Endothelial cell of umbilical vein (primary cell): ENCODE results near the gene LRRC43. TPM values are rescaled to one million over a fixed set of nuclear protein-coding genes. Genes with fewer than 3 reads are reported as not detected.

Experiments
- BruUV-seq: library from RNA; stranded (reverse); fragments of 400-500 nt; replicated peaks from 2 replicates; lab custom pipeline; 2021; lab: Mats Ljungman, UMichigan
- CTCF ChIA-PET: fragments of 300-600, 350-600 bp; sonication (Branson Sonifier 250); formaldehyde crosslinking; loops from one replicate; lab custom pipeline; 2021; ENCODE audit warnings: antibody characterized with exemption, inconsistent platforms; lab: Charles Lee
- POLR2A ChIA-PET: fragments of 300-600, 350-600 bp; sonication (Branson Sonifier 250); formaldehyde crosslinking; loops from one replicate; lab custom pipeline; 2021; ENCODE audit warnings: antibody characterized with exemption, inconsistent platforms; lab: Charles Lee
- DNase-seq: peaks from one replicate; pipeline ENCODE4 v3.0.0-alpha.2; 2011; ENCODE audit warnings: low read depth, low spot score
- FAIRE-seq: peaks from 2 replicates; lab custom pipeline; 2011; peaks lifted over from hg19 to GRCh38; lab: Jason Lieb, UNC
- H2AFZ ChIP-seq: 2 replicates; pipeline ENCODE4 v1.6.0; 2012; ENCODE audit warnings: low read depth, low read length, control low read depth, inconsistent platforms
- H3K27ac ChIP-seq: 2 replicates; pipeline ENCODE4 v1.5.1; 2011; ENCODE audit warnings: low read depth, mild to moderate bottlenecking, control low read depth, low read length, moderate library complexity; ENCODE audit not compliant: insufficient read depth
- H3K27me3 ChIP-seq, 2 experiments: 2 replicates each; pipeline versions ENCODE4 v1.6.0 to v1.6.1; 2011; ENCODE audit warnings: low read length in 2 of 2, mixed read lengths in 1 of 2; ENCODE audit not compliant: control insufficient read depth in 2 of 2, insufficient read depth in 2 of 2
- H3K36me3 ChIP-seq, 2 experiments: 2 replicates in 1 of 2; 3 replicates in 1 of 2; pipeline ENCODE4 v1.5.1; 2011; ENCODE audit warnings: low read length in 2 of 2, mild to moderate bottlenecking in 1 of 2, moderate library complexity in 1 of 2; ENCODE audit not compliant: control insufficient read depth in 2 of 2, insufficient read depth in 2 of 2; ENCODE audit errors: extremely low read depth in 1 of 2
- H3K4me1 ChIP-seq: 3 replicates; pipeline ENCODE4 v1.5.1; 2011; ENCODE audit warnings: mild to moderate bottlenecking, low read length; ENCODE audit not compliant: control insufficient read depth, insufficient read depth; ENCODE audit errors: extremely low read depth
- H3K4me2 ChIP-seq: 2 replicates; pipeline ENCODE4 v1.6.1; 2011; ENCODE audit warnings: low read length, control low read depth, mixed read lengths; ENCODE audit not compliant: insufficient read depth
- H3K4me3 ChIP-seq, 3 experiments: fragments of 200-600 bp in 1 of 3; sonication (generic), shearing (Covaris generic) in 1 of 3; replicated peaks in 1 of 3; 2 replicates each; pipeline ENCODE4 v1.5.1; 2011 to 2016; ENCODE audit warnings: control low read depth in 3 of 3, low read length in 3 of 3, mild to moderate bottlenecking in 2 of 3, inconsistent platforms in 1 of 3, low read depth in 1 of 3, moderate library complexity in 1 of 3; ENCODE audit not compliant: insufficient read depth in 1 of 3
- H3K79me2 ChIP-seq: 2 replicates; pipeline ENCODE4 v1.6.0; 2012; ENCODE audit warnings: low read length, inconsistent platforms; ENCODE audit not compliant: control insufficient read depth, insufficient read depth
- H3K9ac ChIP-seq: replicated peaks from 2 replicates; pipeline ENCODE3; 2011; ENCODE audit warnings: low read length, control low read depth; ENCODE audit not compliant: insufficient read depth; ENCODE audit errors: extremely low read depth
- H3K9me1 ChIP-seq: replicated peaks from 3 replicates; pipeline ENCODE4 v1.6.0; 2011; ENCODE audit warnings: mild to moderate bottlenecking, low read length; ENCODE audit not compliant: control insufficient read depth, insufficient read depth; ENCODE audit errors: extremely low read depth
- H3K9me3 ChIP-seq: replicated peaks from 2 replicates; pipeline ENCODE4 v1.5.1; 2012; ENCODE audit warnings: low read length, inconsistent platforms; ENCODE audit not compliant: control insufficient read depth, insufficient read depth
- H4K20me1 ChIP-seq: replicated peaks from 2 replicates; pipeline ENCODE3; 2011; ENCODE audit warnings: mild to moderate bottlenecking, low read length; ENCODE audit not compliant: control insufficient read depth, insufficient read depth; ENCODE audit errors: extremely low read depth
- CTCF ChIP-seq, 2 donors: IDR thresholded peaks; 1 replicate in 1 of 2; 2 replicates in 1 of 2; pipeline ENCODE4 v1.5.1; 2011; ENCODE audit warnings: low read length in 2 of 2, mild to moderate bottlenecking in 2 of 2, moderate library complexity in 2 of 2, control low read depth in 1 of 2, inconsistent platforms in 1 of 2, low read depth in 1 of 2; ENCODE audit not compliant: insufficient read depth in 1 of 2; ENCODE audit errors: extremely low read depth in 1 of 2
- EZH2 ChIP-seq: IDR thresholded peaks from 2 replicates; pipeline ENCODE4 v1.6.1; 2012; ENCODE audit warnings: borderline replicate concordance, low read depth, mild to moderate bottlenecking, moderate library complexity, low read length, inconsistent platforms; ENCODE audit not compliant: severe bottlenecking
- FOS ChIP-seq: IDR thresholded peaks from 2 replicates; pipeline ENCODE4 v1.6.1; 2011; ENCODE audit warnings: mild to moderate bottlenecking, low read length, moderate library complexity, borderline replicate concordance; ENCODE audit not compliant: insufficient read depth
- JUN ChIP-seq: IDR thresholded peaks from 2 replicates; pipeline ENCODE4 v1.6.1; 2011; ENCODE audit warnings: borderline replicate concordance, low read depth; ENCODE audit not compliant: insufficient read length, insufficient read depth
- MAX ChIP-seq: IDR thresholded peaks from 2 replicates; pipeline ENCODE4 v1.6.1; 2011; ENCODE audit not compliant: insufficient read depth, insufficient read length
- POLR2AphosphoS5 ChIP-seq: IDR thresholded peaks from 2 replicates; pipeline ENCODE4 v1.6.1; 2012; ENCODE audit warnings: low read depth, mild to moderate bottlenecking, control low read depth, low read length, moderate library complexity; ENCODE audit not compliant: insufficient read depth
- dilution Hi-C: fragments of 300-500 bp; cut with MboI; formaldehyde crosslinking; loops from one replicate; pipeline ENCODE4 v1.15.0; 2019; ENCODE audit warnings: low sequenced_read_pairs; ENCODE audit not compliant: extremely low pct_ligation_motif_present
- intact Hi-C: fragments of 100-400 bp; cut with micrococcal nuclease; formaldehyde crosslinking; loops from one replicate; pipeline ENCODE4 v1.10.0; 2022
- polyA plus RNA-seq, 4 experiments: library from polyadenylated mRNA; depleted of rRNA in 3 of 4; stranded (reverse) in 3 of 4; unstranded in 1 of 4; fragments of >200 nt; gene quantifications; 2 replicates each; pipeline versions ENCODE4 v1.2.1 to v1.2.3, GENCODE V29; 2011 to 2012; ENCODE audit warnings: missing spikeins in 1 of 4
- total RNA-seq: library from RNA; stranded (reverse); gene quantifications from 2 replicates; pipeline ENCODE4 v1.2.3, GENCODE V29; 2021

Gene LRRC43
- total and polyA plus RNA-seq, 2 donors (not counting 3 experiments of a cell fraction or from before 2014, with no cell fraction given) = 3.1 to 3.4 TPM

- no peaks in the 10 kb centered on the region for H4K20me1 ChIP-seq
- no TSS peak for BruUV-seq
- POLR2A ChIA-PET = interaction anchor here (0.6 kb wide), 1 partner anchor 425 kb away, joined by 4 read pairs; no protein-coding TSS in a partner anchor
- TF ChIP-seq CTCF (IDR thresholded peaks at IDR 0.05; ENCODE audit: extremely low read depth in 1 of 2, insufficient read depth in 1 of 2, low read depth in 1 of 2, low read length in 2 of 2) (no peak), JUN (no peak), MAX (peak; percentile 99), FOS (no peak), POLR2AphosphoS5 (peak; percentile 41), EZH2 (no peak)
- no peaks in the 10 kb centered on the region for H3K27me3 ChIP-seq
- H3K9me3 ChIP-seq = no peaks in the 10 kb centered on the region
- CTCF ChIA-PET = interaction anchor here (0.7 to 1.7 kb wide), 4 partner anchors 14 to 137 kb away, joined by 3 to 5 read pairs (median 3); no protein-coding TSS in a partner anchor
- dilution Hi-C loops (no loop called here), intact Hi-C loops (loop anchor here (1.0 to 5.0 kb wide), 2 partner anchors 40 to 526 kb away; partner anchors contain the start of genes DENR and VPS33A)
- H3K9me1 ChIP-seq = no peaks in the 10 kb centered on the region
- DNase-seq = no peak
- no peak overlapping the region for H3K27ac ChIP-seq
- H3K36me3 ChIP-seq = peaks cover 4 to 10% of the 10 kb centered on the region in 2 experiments
- peak overlapping the region; percentile 42 for H2AFZ ChIP-seq
- H3K4me2 ChIP-seq = peak overlapping the region; percentile 0
- H3K4me1 ChIP-seq = peaks cover 10% of the 10 kb centered on the region
- peak overlapping the region in 1 of 3 experiments; percentile 29 for H3K4me3 ChIP-seq
- H3K79me2 ChIP-seq = peaks cover 27% of the 10 kb centered on the region
- no peak overlapping the region for H3K9ac ChIP-seq
- no peak for FAIRE-seq
Measured at GRCh38 chr12:122226366-122227125, 43.6 kb downstream of the LRRC43 start.
